NCI-H1436 (cell line): ENCODE results near the gene TGFB1.
"Not testable (repeated sequence)": the region's sequence is repeated elsewhere in the genome, so short reads cannot be mapped to it uniquely, and the experiment has no call there.

Source experiments
- DNase-seq: peaks from one replicate; lab custom pipeline; 2025; lab: John Stamatoyannopoulos, UW

The TGFB1 gene

GRCh38 chr19:41300555-41300954 is 53.2 kb downstream of the TGFB1 start:
- DNase-seq = no peak

- no peak for DNase-seq
Measured at GRCh38 chr19:41299755-41300089, 54.0 kb downstream of the TGFB1 start.

- no peak for DNase-seq
Measured at GRCh38 chr19:41299046-41299754, 54.5 kb downstream of the TGFB1 start.

GRCh38 chr19:41298348-41298964 is 55.3 kb downstream of the TGFB1 start:
- DNase-seq = no peak

GRCh38 chr19:41297628-41298347 is 55.9 kb downstream of the TGFB1 start:
- no peak for DNase-seq

- DNase-seq = no peak
Measured at GRCh38 chr19:41296433-41296871, 57.3 kb downstream of the TGFB1 start.

- no peak for DNase-seq
Measured at GRCh38 chr19:41295499-41295898, 58.2 kb downstream of the TGFB1 start.

- DNase-seq = no peak
Measured at GRCh38 chr19:41294393-41294792, 59.3 kb downstream of the TGFB1 start.

GRCh38 chr19:41289814-41290213 is 63.9 kb downstream of the TGFB1 start:
- DNase-seq = not testable (repeated sequence)

- no peak for DNase-seq
Measured at GRCh38 chr19:41288673-41289530, 64.8 kb downstream of the TGFB1 start.
